Mesenchymal stem cell (in vitro differentiated cells and primary cell): ENCODE data around the gene PDK1.

Source experiments
- DNase-seq: peaks from one replicate; pipeline ENCODE4 v3.0.0-alpha.2; 2013
- H2AFZ ChIP-seq: one replicate; pipeline ENCODE4 v1.6.1; 2013; ENCODE audit warnings: low read depth, mild to moderate bottlenecking, control low read depth, inconsistent platforms, low read length, moderate library complexity
- H2AK5ac ChIP-seq: 2 replicates; pipeline ENCODE4 v1.6.1; 2013; ENCODE audit warnings: low read length, moderate library complexity, mild to moderate bottlenecking, inconsistent platforms; ENCODE audit not compliant: severe bottlenecking
- H2BK120ac ChIP-seq: one replicate; pipeline ENCODE4 v1.6.1; 2013; ENCODE audit warnings: low read depth, mild to moderate bottlenecking, inconsistent platforms, low read length, moderate library complexity
- H2BK12ac ChIP-seq, 2 experiments: one replicate each; pipeline ENCODE4 v1.6.1; 2013; ENCODE audit warnings: inconsistent platforms in 2 of 2, low read length in 2 of 2, mild to moderate bottlenecking in 2 of 2, moderate library complexity in 2 of 2, control low read depth in 1 of 2
- H2BK15ac ChIP-seq: one replicate; pipeline ENCODE4 v1.6.1; 2013; ENCODE audit warnings: mild to moderate bottlenecking, low read depth, inconsistent platforms; ENCODE audit not compliant: poor library complexity, severe bottlenecking
- H2BK5ac ChIP-seq: 2 replicates; pipeline ENCODE4 v1.6.1; 2013; ENCODE audit warnings: low read depth, mild to moderate bottlenecking, low read length, control low read depth, inconsistent platforms; ENCODE audit not compliant: poor library complexity, severe bottlenecking
- H3K14ac ChIP-seq, 2 experiments: one replicate each; pipeline ENCODE4 v1.6.1; 2013; ENCODE audit warnings: inconsistent platforms in 2 of 2, low read length in 2 of 2, control low read depth in 1 of 2, mild to moderate bottlenecking in 1 of 2, moderate library complexity in 1 of 2
- H3K18ac ChIP-seq, 2 experiments: one replicate each; pipeline ENCODE4 v1.6.1; 2013; ENCODE audit warnings: inconsistent platforms in 2 of 2, low read length in 2 of 2, control low read depth in 1 of 2, low read depth in 1 of 2, mild to moderate bottlenecking in 1 of 2
- H3K23ac ChIP-seq, 2 experiments: one replicate each; pipeline ENCODE4 v1.6.1; 2013; ENCODE audit warnings: inconsistent platforms in 2 of 2, low read length in 2 of 2, mild to moderate bottlenecking in 2 of 2, moderate library complexity in 2 of 2, control low read depth in 1 of 2
- H3K27ac ChIP-seq: 2 replicates; pipeline ENCODE4 v1.5.1; 2013; ENCODE audit warnings: mild to moderate bottlenecking, moderate library complexity, low read length, control low read depth, inconsistent platforms; ENCODE audit not compliant: poor library complexity, severe bottlenecking
- H3K27me3 ChIP-seq, 2 experiments: 2 replicates each; pipeline versions ENCODE4 v1.6.1 to v1.7.0; 2013; ENCODE audit warnings: low read length in 2 of 2, mild to moderate bottlenecking in 2 of 2, moderate library complexity in 2 of 2, control low read depth in 1 of 2, inconsistent platforms in 1 of 2; ENCODE audit not compliant: control insufficient read depth in 1 of 2, insufficient read depth in 1 of 2
- H3K36me3 ChIP-seq, 2 experiments: 2 replicates each; pipeline versions ENCODE4 v1.6.1 to v1.7.0; 2013; ENCODE audit warnings: low read length in 2 of 2, control low read depth in 1 of 2, inconsistent platforms in 1 of 2, low read depth in 1 of 2, mild to moderate bottlenecking in 1 of 2; ENCODE audit not compliant: insufficient read depth in 2 of 2, control insufficient read depth in 1 of 2
- H3K4ac ChIP-seq, 2 experiments: one replicate each; pipeline ENCODE4 v1.6.1; 2013; ENCODE audit warnings: inconsistent platforms in 2 of 2, low read length in 2 of 2, mild to moderate bottlenecking in 2 of 2, moderate library complexity in 2 of 2, control low read depth in 1 of 2, low read depth in 1 of 2
- H3K4me1 ChIP-seq: 2 replicates; pipeline ENCODE4 v1.6.1; 2013; ENCODE audit warnings: low read depth, low read length, control low read depth; ENCODE audit not compliant: control insufficient read depth, insufficient read depth
- H3K4me2 ChIP-seq: 2 replicates; pipeline ENCODE4 v1.6.1; 2013; ENCODE audit warnings: low read length, mild to moderate bottlenecking, inconsistent platforms; ENCODE audit not compliant: poor library complexity, severe bottlenecking
- H3K4me3 ChIP-seq, 2 experiments: 2 replicates each; pipeline versions ENCODE4 v1.5.1 to v1.7.0; 2013; ENCODE audit warnings: low read length in 2 of 2, mild to moderate bottlenecking in 2 of 2, control low read depth in 1 of 2, low read depth in 1 of 2; ENCODE audit not compliant: insufficient read depth in 1 of 2
- H3K79me1 ChIP-seq: replicated peaks from 2 replicates; pipeline ENCODE4 v1.6.1; 2013; ENCODE audit warnings: mild to moderate bottlenecking, control low read depth, low read length, inconsistent platforms; ENCODE audit not compliant: poor library complexity, severe bottlenecking
- H3K9ac ChIP-seq: 2 replicates; pipeline ENCODE4 v1.7.0; 2013; ENCODE audit warnings: mild to moderate bottlenecking, low read length, moderate library complexity
- H3K9me3 ChIP-seq: 2 replicates; pipeline ENCODE4 v1.7.0; 2013; ENCODE audit warnings: mild to moderate bottlenecking, low read length; ENCODE audit not compliant: control insufficient read depth
- H4K8ac ChIP-seq: one replicate; pipeline ENCODE4 v1.6.1; 2013; ENCODE audit warnings: inconsistent platforms, mild to moderate bottlenecking, low read length, moderate library complexity
- H4K91ac ChIP-seq: one replicate; pipeline ENCODE4 v1.6.1; 2013; ENCODE audit warnings: mild to moderate bottlenecking, low read length, inconsistent platforms
- WGBS: methylation state at CpG from one replicate; pipeline ENCODE4 v1.1.7; 2013; ENCODE audit warnings: mixed read lengths; 5-methylcytosine and 5-hydroxymethylcytosine counted together

The PDK1 gene

GRCh38 chr2:172629586-172629985 is 73.7 kb downstream of the PDK1 start:
- Histone ChIP-seq H3K4me1 (no peaks in the 10 kb centered on the region), H3K18ac (no peak overlapping the region), H3K36me3 (no peaks in the 10 kb centered on the region), H2BK15ac (no peak overlapping the region), H2BK5ac (no peak overlapping the region), H3K4me2 (no peak overlapping the region), H3K79me1 (no peaks in the 10 kb centered on the region), H3K9ac (no peak overlapping the region), H3K14ac (no peak overlapping the region), H2AFZ (no peak overlapping the region), H2BK120ac (no peak overlapping the region), H3K4ac (no peak overlapping the region), H2BK12ac (peak overlapping the region in 1 of 2 experiments; percentile 11), H3K27ac (no peak overlapping the region), H3K27me3 (no peaks in the 10 kb centered on the region), H3K23ac (no peak overlapping the region), H2AK5ac (no peak overlapping the region), H3K4me3 (no peak overlapping the region), H4K8ac (no peak overlapping the region), H4K91ac (no peak overlapping the region), H3K9me3 (no peaks in the 10 kb centered on the region)
- 91% methylated on average over 6 of the region's 7 CpGs for WGBS
- DNase-seq = no peak

- Histone ChIP-seq H2BK12ac (no peak overlapping the region), H2BK120ac (no peak overlapping the region), H3K14ac (no peak overlapping the region), H3K27ac (no peak overlapping the region), H3K4ac (no peak overlapping the region), H3K4me2 (no peak overlapping the region), H3K79me1 (no peaks in the 10 kb centered on the region), H3K36me3 (no peaks in the 10 kb centered on the region), H2BK15ac (no peak overlapping the region), H3K4me1 (no peaks in the 10 kb centered on the region), H3K27me3 (no peaks in the 10 kb centered on the region), H2BK5ac (no peak overlapping the region), H4K8ac (no peak overlapping the region), H3K18ac (no peak overlapping the region), H4K91ac (no peak overlapping the region), H2AK5ac (no peak overlapping the region), H3K23ac (no peak overlapping the region), H3K4me3 (no peak overlapping the region), H3K9ac (no peak overlapping the region), H2AFZ (no peak overlapping the region), H3K9me3 (no peaks in the 10 kb centered on the region)
- no peak for DNase-seq
These were observed 74.3 kb downstream of the PDK1 start for GRCh38 chr2:172630181-172630580.

GRCh38 chr2:172634477-172634876 is 78.6 kb downstream of the PDK1 start:
- Histone ChIP-seq H4K8ac (no peak overlapping the region), H2BK5ac (no peak overlapping the region), H2AFZ (no peak overlapping the region), H2BK15ac (no peak overlapping the region), H3K4me2 (no peak overlapping the region), H2BK12ac (no peak overlapping the region), H4K91ac (no peak overlapping the region), H3K4me1 (no peaks in the 10 kb centered on the region), H3K14ac (no peak overlapping the region), H3K4me3 (no peak overlapping the region), H2BK120ac (no peak overlapping the region), H2AK5ac (no peak overlapping the region), H3K36me3 (no peaks in the 10 kb centered on the region), H3K18ac (no peak overlapping the region), H3K9ac (no peak overlapping the region), H3K79me1 (no peaks in the 10 kb centered on the region), H3K27me3 (no peaks in the 10 kb centered on the region), H3K9me3 (no peaks in the 10 kb centered on the region), H3K23ac (no peak overlapping the region), H3K4ac (no peak overlapping the region), H3K27ac (no peak overlapping the region)
- 100% methylated on average over 3 of the region's 3 CpGs for WGBS
- no peak for DNase-seq

GRCh38 chr2:172635548-172635947 is 79.7 kb downstream of the PDK1 start:
- no peak overlapping the region for H3K27ac ChIP-seq
- no peak overlapping the region for H2BK5ac ChIP-seq
- no peak overlapping the region for H2BK15ac ChIP-seq
- no peaks in the 10 kb centered on the region for H3K79me1 ChIP-seq
- H2AK5ac ChIP-seq = no peak overlapping the region
- H3K27me3 ChIP-seq = no peaks in the 10 kb centered on the region
- no peak for DNase-seq
- no peaks in the 10 kb centered on the region for H3K4me1 ChIP-seq
- no peak overlapping the region for H2AFZ ChIP-seq
- 92% methylated on average over 5 of the region's 5 CpGs for WGBS
- no peak overlapping the region for H4K91ac ChIP-seq
- H3K4me3 ChIP-seq = no peak overlapping the region
- no peak overlapping the region for H3K4me2 ChIP-seq
- H3K23ac ChIP-seq = no peak overlapping the region
- H3K9me3 ChIP-seq = no peaks in the 10 kb centered on the region
- no peak overlapping the region for H3K18ac ChIP-seq
- H2BK12ac ChIP-seq = no peak overlapping the region
- no peak overlapping the region for H4K8ac ChIP-seq
- no peaks in the 10 kb centered on the region for H3K36me3 ChIP-seq
- no peak overlapping the region for H3K4ac ChIP-seq
- H2BK120ac ChIP-seq = no peak overlapping the region
- H3K9ac ChIP-seq = no peak overlapping the region
- no peak overlapping the region for H3K14ac ChIP-seq
